Measurements from ENCODE around the gene ZNF669.

Gene ZNF669

GRCh38 chr1:247054992-247055415 is 49.2 kb downstream of the ZNF669 start:
- no peak for ATAC-seq
- no peak for TF ChIP-seq BACH2 (CRISPR knock-in tag; IDR thresholded peaks at IDR 0.05; ENCODE audit: borderline replicate concordance)
- TF ChIP-seq POU6F1 (CRISPR knock-in tag; IDR thresholded peaks at IDR 0.05; ENCODE audit: borderline replicate concordance, low read depth) = no peak
- TF ChIP-seq ZNF70 (CRISPR knock-in tag; IDR thresholded peaks at IDR 0.05) = no peak
- TF ChIP-seq CREB5 (CRISPR knock-in tag; IDR thresholded peaks at IDR 0.05; ENCODE audit: low read depth) = no peak
- TF ChIP-seq ZC3H10 (CRISPR knock-in tag; IDR thresholded peaks at IDR 0.05) = no peak
- TF ChIP-seq TSHZ2 (CRISPR knock-in tag; IDR thresholded peaks at IDR 0.05) = no peak
- no peak for TF ChIP-seq PPARA (CRISPR knock-in tag; IDR thresholded peaks at IDR 0.05; ENCODE audit: borderline replicate concordance)
- no peak for TF ChIP-seq GLIS3 (CRISPR knock-in tag; IDR thresholded peaks at IDR 0.05)
- TF ChIP-seq ZFP30 (CRISPR knock-in tag; IDR thresholded peaks at IDR 0.05) = no peak
- no peak for TF ChIP-seq CSDC2 (CRISPR knock-in tag; IDR thresholded peaks at IDR 0.05)
- no peak for TF ChIP-seq RARB (CRISPR knock-in tag; IDR thresholded peaks at IDR 0.05)
